ENCODE measurements around the gene CBARP. TPM values are rescaled to one million over a fixed set of nuclear protein-coding genes. Genes with fewer than 3 reads are reported as not detected.
A peak's percentile ranks its signal among the peaks of the same experiment; 100 is the strongest.

CBARP gene
- total RNA-seq, 1 donor from 2014 or later: 3.5 TPM

GRCh38 chr19:1266916-1267476 lies 29.2 kb upstream of the CBARP start:
- intact Hi-C loops (cut with micrococcal nuclease): no loop called here
- Mint-ChIP-seq H3K27ac (no peak overlapping the region), H3K4me1 (ENCODE audit: low read depth) (peaks cover 39% of the 10 kb centered on the region)

GRCh38 chr19:1266129-1266915 lies 28.5 kb upstream of the CBARP start:
- H3K36me3 Mint-ChIP-seq (ENCODE audit: low read depth): peaks cover 16% of the 10 kb centered on the region
- DNase-seq (ENCODE audit: low spot score): peak; percentile 88
- H3K4me1 Mint-ChIP-seq (ENCODE audit: low read depth): peaks cover 42% of the 10 kb centered on the region
- H3K9me3 Mint-ChIP-seq: no peaks in the 10 kb centered on the region
- intact Hi-C loops (cut with micrococcal nuclease): no loop called here
- peak overlapping the region; percentile 17 for H3K27ac Mint-ChIP-seq
- H3K4me3 Mint-ChIP-seq (ENCODE audit: low read depth): peak overlapping the region; percentile 51
- H3K27me3 Mint-ChIP-seq (ENCODE audit: low read depth): no peaks in the 10 kb centered on the region

More at GRCh38 chr19:1266916-1267476, 29.2 kb upstream of the CBARP start:
- peak overlapping the region; percentile 64 for H3K4me3 Mint-ChIP-seq (ENCODE audit: low read depth)
- no peaks in the 10 kb centered on the region for H3K9me3 Mint-ChIP-seq
- DNase-seq (ENCODE audit: low spot score): peak; percentile 72
- H3K27me3 Mint-ChIP-seq (ENCODE audit: low read depth): no peaks in the 10 kb centered on the region
- H3K36me3 Mint-ChIP-seq (ENCODE audit: low read depth): peaks cover 23% of the 10 kb centered on the region

- intact Hi-C loops (cut with micrococcal nuclease): no loop called here
- Mint-ChIP-seq H3K36me3 (ENCODE audit: low read depth) (peaks cover 10% of the 10 kb centered on the region), H3K4me3 (ENCODE audit: low read depth) (peak overlapping the region; percentile 8), H3K27ac (peak overlapping the region; percentile 17), H3K9me3 (no peaks in the 10 kb centered on the region), H3K4me1 (ENCODE audit: low read depth) (peaks cover 39% of the 10 kb centered on the region), H3K27me3 (ENCODE audit: low read depth) (no peaks in the 10 kb centered on the region)
- no peak for DNase-seq (ENCODE audit: low spot score)
Measured at GRCh38 chr19:1265615-1266128, 27.9 kb upstream of the CBARP start.

GRCh38 chr19:1264801-1265614 lies 27.2 kb upstream of the CBARP start:
- Mint-ChIP-seq H3K36me3 (ENCODE audit: low read depth) (peaks cover 3% of the 10 kb centered on the region), H3K4me3 (ENCODE audit: low read depth) (no peak overlapping the region), H3K27me3 (ENCODE audit: low read depth) (no peaks in the 10 kb centered on the region), H3K9me3 (no peaks in the 10 kb centered on the region), H3K27ac (no peak overlapping the region), H3K4me1 (ENCODE audit: low read depth) (peaks cover 35% of the 10 kb centered on the region)
- no peak for DNase-seq (ENCODE audit: low spot score)
- intact Hi-C loops (cut with micrococcal nuclease): no loop called here

GRCh38 chr19:1263188-1263587 lies 25.4 kb upstream of the CBARP start:
- peaks cover 42% of the 10 kb centered on the region for H3K4me1 Mint-ChIP-seq (ENCODE audit: low read depth)
- no peaks in the 10 kb centered on the region for H3K9me3 Mint-ChIP-seq
- H3K36me3 Mint-ChIP-seq (ENCODE audit: low read depth): peaks cover 13% of the 10 kb centered on the region
- H3K27ac Mint-ChIP-seq: peak overlapping the region; percentile 15
- no peak for DNase-seq (ENCODE audit: low spot score)
- no peaks in the 10 kb centered on the region for H3K27me3 Mint-ChIP-seq (ENCODE audit: low read depth)
- H3K4me3 Mint-ChIP-seq (ENCODE audit: low read depth): peak overlapping the region; percentile 3
- intact Hi-C loops (cut with micrococcal nuclease): no loop called here

- H3K36me3 Mint-ChIP-seq (ENCODE audit: low read depth): peaks cover 17% of the 10 kb centered on the region
- intact Hi-C loops (cut with micrococcal nuclease): no loop called here
- H3K9me3 Mint-ChIP-seq: no peaks in the 10 kb centered on the region
Measured at GRCh38 chr19:1262623-1263123, 24.9 kb upstream of the CBARP start.

GRCh38 chr19:1261798-1262622 lies 24.2 kb upstream of the CBARP start:
- H3K27ac Mint-ChIP-seq: peak overlapping the region; percentile 90
- intact Hi-C loops (cut with micrococcal nuclease): no loop called here
- no peaks in the 10 kb centered on the region for H3K27me3 Mint-ChIP-seq (ENCODE audit: low read depth)
- H3K36me3 Mint-ChIP-seq (ENCODE audit: low read depth): peaks cover 22% of the 10 kb centered on the region
- no peak for DNase-seq (ENCODE audit: low spot score)
- H3K4me3 Mint-ChIP-seq (ENCODE audit: low read depth): peak overlapping the region; percentile 88
- H3K4me1 Mint-ChIP-seq (ENCODE audit: low read depth): peaks cover 44% of the 10 kb centered on the region
- no peaks in the 10 kb centered on the region for H3K9me3 Mint-ChIP-seq

More at GRCh38 chr19:1262623-1263123, 24.9 kb upstream of the CBARP start:
- Mint-ChIP-seq H3K4me3 (ENCODE audit: low read depth) (peak overlapping the region; percentile 26), H3K4me1 (ENCODE audit: low read depth) (peaks cover 43% of the 10 kb centered on the region), H3K27me3 (ENCODE audit: low read depth) (no peaks in the 10 kb centered on the region), H3K27ac (no peak overlapping the region)
- DNase-seq (ENCODE audit: low spot score): no peak

GRCh38 chr19:1261538-1261797 lies 23.7 kb upstream of the CBARP start:
- Mint-ChIP-seq H3K4me1 (ENCODE audit: low read depth) (peaks cover 44% of the 10 kb centered on the region), H3K36me3 (ENCODE audit: low read depth) (peaks cover 26% of the 10 kb centered on the region)

GRCh38 chr19:1260749-1261537 lies 23.1 kb upstream of the CBARP start:
- Mint-ChIP-seq H3K36me3 (ENCODE audit: low read depth) (peaks cover 31% of the 10 kb centered on the region), H3K9me3 (no peaks in the 10 kb centered on the region), H3K27ac (peak overlapping the region; percentile 90), H3K27me3 (ENCODE audit: low read depth) (no peaks in the 10 kb centered on the region), H3K4me1 (ENCODE audit: low read depth) (peaks cover 44% of the 10 kb centered on the region), H3K4me3 (ENCODE audit: low read depth) (peak overlapping the region; percentile 88)
- DNase-seq (ENCODE audit: low spot score): peak; percentile 97
- intact Hi-C loops (cut with micrococcal nuclease): loop anchor here (1.0 kb wide), 1 partner anchor 12 kb away; no protein-coding TSS in a partner anchor

More at GRCh38 chr19:1261538-1261797, 23.7 kb upstream of the CBARP start:
- Mint-ChIP-seq H3K4me3 (ENCODE audit: low read depth) (peak overlapping the region; percentile 88), H3K27ac (peak overlapping the region; percentile 90), H3K9me3 (no peaks in the 10 kb centered on the region), H3K27me3 (ENCODE audit: low read depth) (no peaks in the 10 kb centered on the region)
- intact Hi-C loops (cut with micrococcal nuclease): no loop called here
- DNase-seq (ENCODE audit: low spot score): no peak

GRCh38 chr19:1259876-1260748 lies 22.3 kb upstream of the CBARP start:
- H3K4me1 Mint-ChIP-seq (ENCODE audit: low read depth): peaks cover 38% of the 10 kb centered on the region
- peaks cover 34% of the 10 kb centered on the region for H3K36me3 Mint-ChIP-seq (ENCODE audit: low read depth)
- DNase-seq (ENCODE audit: low spot score): peak; percentile 46

More at GRCh38 chr19:1259876-1260748, 22.3 kb upstream of the CBARP start:
- peak overlapping the region; percentile 93 for H3K27ac Mint-ChIP-seq
- peak overlapping the region; percentile 82 for H3K4me3 Mint-ChIP-seq (ENCODE audit: low read depth)
- intact Hi-C loops (cut with micrococcal nuclease): loop anchor here (1.0 kb wide), 2 partner anchors 9 to 11 kb away; partner anchors contain the start of gene CIRBP
- no peaks in the 10 kb centered on the region for H3K9me3 Mint-ChIP-seq
- no peaks in the 10 kb centered on the region for H3K27me3 Mint-ChIP-seq (ENCODE audit: low read depth)

Measured in activated T-helper 2 cell treated with anti-CD3 and anti-CD28 coated beads, Interferon-gamma antibody, Interleukin-2, Interleukin-4, amounts not matched to agents 10 μg/mL and 5 μg/mL and 100 μg/mL, durations not matched to agents 14 hours and 24 hours and 36 hours (primary cell).